Caco-2 (cell line): ENCODE data around the gene CYP20A1. TPM values are rescaled to one million over a fixed set of nuclear protein-coding genes. Genes with fewer than 3 reads are reported as not detected.

Source experiments
- BruUV-seq: library from RNA; stranded (reverse); fragments of 400-500 nt; replicated peaks from 2 replicates; lab custom pipeline; 2021; lab: Mats Ljungman, UMichigan
- CTCF ChIA-PET: fragments of 300-600 bp; sonication (Branson Sonifier 250); formaldehyde crosslinking; loops from one replicate; lab custom pipeline; 2022; ENCODE audit warnings: antibody characterized with exemption; lab: Charles Lee
- POLR2A ChIA-PET: fragments of 300-600 bp; sonication (Branson Sonifier 250); formaldehyde crosslinking; loops from one replicate; lab custom pipeline; 2022; ENCODE audit warnings: antibody characterized with exemption; lab: Charles Lee
- DNase-seq, 2 experiments: peaks; one replicate each; pipeline versions ENCODE4 v3.0.0 to v3.0.0-alpha.2; 2020 to 2022
- H3K27me3 ChIP-seq: replicated peaks from 2 replicates; pipeline ENCODE4 v1.6.0; 2011; ENCODE audit warnings: low read length; ENCODE audit not compliant: control insufficient read depth, insufficient read depth
- H3K36me3 ChIP-seq: 2 replicates; pipeline ENCODE4 v1.5.1; 2011; ENCODE audit warnings: low read length; ENCODE audit not compliant: control insufficient read depth, insufficient read depth
- H3K4me1 ChIP-seq: fragments of 250-450 bp; sonication (Bioruptor Pico); 2 replicates; pipeline ENCODE4 v1.5.1; 2020; ENCODE audit warnings: mild to moderate bottlenecking
- H3K4me3 ChIP-seq: 2 replicates; pipeline ENCODE4 v1.5.1; 2011; ENCODE audit warnings: low read depth, mild to moderate bottlenecking, control low read depth, low read length
- H3K9me3 ChIP-seq: fragments of 250-450 bp; sonication (Bioruptor Pico); 2 replicates; pipeline ENCODE4 v1.5.1; 2020; ENCODE audit warnings: mild to moderate bottlenecking, moderate library complexity
- H3K27ac Mint-ChIP-seq: one replicate; pipeline ENCODE4 v1.8.0; 2022; ENCODE audit warnings: mixed read lengths; ENCODE audit not compliant: unreplicated experiment
- H3K27me3 Mint-ChIP-seq: one replicate; pipeline ENCODE4 v1.8.0; 2022; ENCODE audit warnings: mixed read lengths; ENCODE audit not compliant: insufficient read depth, unreplicated experiment
- H3K36me3 Mint-ChIP-seq: one replicate; pipeline ENCODE4 v1.8.0; 2022; ENCODE audit warnings: mild to moderate bottlenecking, mixed read lengths; ENCODE audit not compliant: insufficient read depth, unreplicated experiment
- H3K4me1 Mint-ChIP-seq: one replicate; pipeline ENCODE4 v1.8.0; 2022; ENCODE audit warnings: low read depth, mixed read lengths; ENCODE audit not compliant: unreplicated experiment
- H3K4me3 Mint-ChIP-seq: one replicate; pipeline ENCODE4 v1.8.0; 2022; ENCODE audit warnings: mild to moderate bottlenecking, moderate library complexity, mixed read lengths; ENCODE audit not compliant: unreplicated experiment
- H3K9me3 Mint-ChIP-seq: one replicate; pipeline ENCODE4 v1.8.0; 2022; ENCODE audit warnings: mixed read lengths; ENCODE audit not compliant: unreplicated experiment
- CTCF ChIP-seq, 2 experiments: fragments of 200-600 bp in 1 of 2; IDR thresholded peaks; 1 replicate in 1 of 2; 2 replicates in 1 of 2; pipeline versions ENCODE4 v1.5.1 to v1.8.0; 2011 to 2022; ENCODE audit warnings: antibody characterized with exemption in 1 of 2, control low read depth in 1 of 2, inconsistent platforms in 1 of 2, low read depth in 1 of 2, low read length in 1 of 2, mild to moderate bottlenecking in 1 of 2, moderate library complexity in 1 of 2; ENCODE audit not compliant: insufficient read depth in 1 of 2, severe bottlenecking in 1 of 2, unreplicated experiment in 1 of 2
- intact Hi-C: fragments of 100-400 bp; cut with micrococcal nuclease; formaldehyde crosslinking; loops from one replicate; pipeline ENCODE4 v1.10.0; 2022; ENCODE audit not compliant: unreplicated experiment
- total RNA-seq: library from RNA; stranded (reverse); gene quantifications from 2 replicates; pipeline ENCODE4 v1.2.3, GENCODE V29; 2022

Gene CYP20A1
- total RNA-seq, 1 experiment from 2014 or later: 39.3 TPM

- Histone ChIP-seq H3K36me3 (peaks cover 3% of the 10 kb centered on the region; the same call in 1 of the 2 replicates), H3K4me3 (no peak overlapping the region), H3K4me1 (no peaks in the 10 kb centered on the region), H3K9me3 (no peaks in the 10 kb centered on the region), H3K27me3 (no peaks in the 10 kb centered on the region)
- CTCF ChIA-PET: no interaction called here
- Mint-ChIP-seq H3K27ac (no peak overlapping the region), H3K36me3 (peaks cover 10% of the 10 kb centered on the region), H3K9me3 (no peaks in the 10 kb centered on the region), H3K4me1 (peaks cover 7% of the 10 kb centered on the region), H3K4me3 (no peak overlapping the region), H3K27me3 (no peaks in the 10 kb centered on the region)
- no peak for TF ChIP-seq CTCF (IDR thresholded peaks at IDR 0.05; ENCODE audit: insufficient read depth in 1 of 2, low read depth in 1 of 2, low read length in 1 of 2, severe bottlenecking in 1 of 2, unreplicated experiment in 1 of 2)
- intact Hi-C loops: no loop called here
- no peak for DNase-seq
- POLR2A ChIA-PET: no interaction called here
- BruUV-seq: no TSS peak
These were observed 105.8 kb downstream of the CYP20A1 start for GRCh38 chr2:203344667-203345066.

GRCh38 chr2:203346612-203347011 lies 107.8 kb downstream of the CYP20A1 start:
- peaks cover 7% of the 10 kb centered on the region for H3K4me1 Mint-ChIP-seq
- H3K4me3 ChIP-seq: no peak overlapping the region
- ChIA-PET POLR2A (no interaction called here), CTCF (no interaction called here)
- no peak overlapping the region for H3K4me3 Mint-ChIP-seq
- H3K36me3 Mint-ChIP-seq: peaks cover 16% of the 10 kb centered on the region
- H3K9me3 ChIP-seq: no peaks in the 10 kb centered on the region
- no peaks in the 10 kb centered on the region for H3K27me3 Mint-ChIP-seq
- no peak overlapping the region for H3K27ac Mint-ChIP-seq
- no TSS peak for BruUV-seq
- H3K9me3 Mint-ChIP-seq: no peaks in the 10 kb centered on the region
- no peaks in the 10 kb centered on the region for H3K4me1 ChIP-seq
- H3K36me3 ChIP-seq: peaks cover 3% of the 10 kb centered on the region; the same call in 1 of the 2 replicates
- no peak for DNase-seq
- no peaks in the 10 kb centered on the region for H3K27me3 ChIP-seq
- intact Hi-C loops: no loop called here
- TF ChIP-seq CTCF (IDR thresholded peaks at IDR 0.05; ENCODE audit: insufficient read depth in 1 of 2, low read depth in 1 of 2, low read length in 1 of 2, severe bottlenecking in 1 of 2, unreplicated experiment in 1 of 2): no peak

- H3K4me3 Mint-ChIP-seq: no peak overlapping the region
- intact Hi-C loops: no loop called here
These were observed 108.6 kb downstream of the CYP20A1 start for GRCh38 chr2:203347375-203347774.

More at GRCh38 chr2:203347375-203347774, 108.6 kb downstream of the CYP20A1 start:
- Mint-ChIP-seq H3K27ac (no peak overlapping the region), H3K36me3 (peaks cover 16% of the 10 kb centered on the region), H3K27me3 (no peaks in the 10 kb centered on the region), H3K4me1 (peaks cover 11% of the 10 kb centered on the region), H3K9me3 (no peaks in the 10 kb centered on the region)
- CTCF ChIA-PET: no interaction called here
- Histone ChIP-seq H3K4me3 (no peak overlapping the region), H3K9me3 (no peaks in the 10 kb centered on the region), H3K27me3 (no peaks in the 10 kb centered on the region), H3K36me3 (peaks cover 3% of the 10 kb centered on the region; the same call in 1 of the 2 replicates), H3K4me1 (no peaks in the 10 kb centered on the region)
- POLR2A ChIA-PET: no interaction called here
- TF ChIP-seq CTCF (IDR thresholded peaks at IDR 0.05; ENCODE audit: insufficient read depth in 1 of 2, low read depth in 1 of 2, low read length in 1 of 2, severe bottlenecking in 1 of 2, unreplicated experiment in 1 of 2): no peak
- no peak for DNase-seq
- no TSS peak for BruUV-seq
